ENCODE measurements around the gene MME. TPM values are rescaled to one million over a fixed set of nuclear protein-coding genes. Genes with fewer than 3 reads are reported as not detected.

The MME gene
- total RNA-seq, 2 experiments from 2014 or later = not detected

- Mint-ChIP-seq H3K9me3 (no peaks in the 10 kb centered on the region), H3K27me3 (no peaks in the 10 kb centered on the region), H3K36me3 (ENCODE audit: low read depth) (no peaks in the 10 kb centered on the region), H3K4me1 (ENCODE audit: low read depth) (no peaks in the 10 kb centered on the region), H3K27ac (no peak overlapping the region), H3K4me3 (no peak overlapping the region)
- intact Hi-C loops (cut with micrococcal nuclease) = no loop called here
- no peak for TF ChIP-seq CTCF (IDR thresholded peaks at IDR 0.05)
- POLR2A ChIA-PET = no interaction called here
- ATAC-seq = no peak
- DNase-seq = no peak
- CTCF ChIA-PET = no interaction called here
Measured at GRCh38 chr3:155173771-155174170, 93.7 kb downstream of the MME start.

GRCh38 chr3:155178810-155179436 lies 98.8 kb downstream of the MME start:
- Mint-ChIP-seq H3K4me1 (ENCODE audit: low read depth) (peaks cover 3% of the 10 kb centered on the region), H3K4me3 (no peak overlapping the region), H3K27me3 (no peaks in the 10 kb centered on the region), H3K36me3 (ENCODE audit: low read depth) (no peaks in the 10 kb centered on the region), H3K9me3 (no peaks in the 10 kb centered on the region), H3K27ac (no peak overlapping the region)
- no peak for ATAC-seq
- POLR2A ChIA-PET = no interaction called here
- intact Hi-C loops (cut with micrococcal nuclease) = no loop called here
- no peak for TF ChIP-seq CTCF (IDR thresholded peaks at IDR 0.05)
- CTCF ChIA-PET = no interaction called here
- no peak for DNase-seq

- ChIA-PET CTCF (no interaction called here), POLR2A (no interaction called here)
- no peak overlapping the region for H3K4me3 Mint-ChIP-seq
- no peak for ATAC-seq
- H3K4me1 Mint-ChIP-seq (ENCODE audit: low read depth) = peaks cover 6% of the 10 kb centered on the region
- intact Hi-C loops (cut with micrococcal nuclease) = no loop called here
- TF ChIP-seq CTCF (IDR thresholded peaks at IDR 0.05) = no peak
- H3K27me3 Mint-ChIP-seq = no peaks in the 10 kb centered on the region
- H3K27ac Mint-ChIP-seq = no peak overlapping the region
- H3K36me3 Mint-ChIP-seq (ENCODE audit: low read depth) = no peaks in the 10 kb centered on the region
- no peaks in the 10 kb centered on the region for H3K9me3 Mint-ChIP-seq
- DNase-seq = no peak
Measured at GRCh38 chr3:155179437-155179827, 99.3 kb downstream of the MME start.

GRCh38 chr3:155179966-155180757 lies 100.0 kb downstream of the MME start:
- Mint-ChIP-seq H3K27me3 (no peaks in the 10 kb centered on the region), H3K9me3 (no peaks in the 10 kb centered on the region), H3K36me3 (ENCODE audit: low read depth) (no peaks in the 10 kb centered on the region), H3K27ac (no peak overlapping the region), H3K4me1 (ENCODE audit: low read depth) (peaks cover 6% of the 10 kb centered on the region), H3K4me3 (no peak overlapping the region)
- intact Hi-C loops (cut with micrococcal nuclease) = no loop called here
- TF ChIP-seq CTCF (IDR thresholded peaks at IDR 0.05) = no peak
- ATAC-seq (no peak), DNase-seq (no peak)
- ChIA-PET CTCF (no interaction called here), POLR2A (no interaction called here)

GRCh38 chr3:155182467-155182866 lies 102.3 kb downstream of the MME start:
- Mint-ChIP-seq H3K27me3 (no peaks in the 10 kb centered on the region), H3K4me3 (no peak overlapping the region), H3K36me3 (ENCODE audit: low read depth) (no peaks in the 10 kb centered on the region), H3K9me3 (no peaks in the 10 kb centered on the region), H3K4me1 (ENCODE audit: low read depth) (peaks cover 6% of the 10 kb centered on the region), H3K27ac (no peak overlapping the region)
- ChIA-PET CTCF (no interaction called here), POLR2A (no interaction called here)
- DNase-seq = no peak
- ATAC-seq = no peak
- TF ChIP-seq CTCF (IDR thresholded peaks at IDR 0.05) = no peak
- intact Hi-C loops (cut with micrococcal nuclease) = no loop called here

Measured in activated CD8-positive, alpha-beta T cell treated with anti-CD3 and anti-CD28 coated beads for 36 hours (primary cell).